OCI-LY1 (cell line): ENCODE measurements around the gene C3orf18.

Source experiments
- H2AFZ ChIP-seq: fragments of 200-600 bp; sonication (generic), shearing (Covaris generic); 2 replicates; pipeline ENCODE4 v1.6.0; 2014; ENCODE audit warnings: antibody characterized with exemption, mild to moderate bottlenecking, low read length
- H3F3A ChIP-seq: fragments of 200-600 bp; sonication (generic), shearing (Covaris generic); 2 replicates; pipeline ENCODE4 v1.6.0; 2014; ENCODE audit warnings: mild to moderate bottlenecking, antibody characterized with exemption, low read length, moderate library complexity; ENCODE audit not compliant: insufficient read depth
- H3K27ac ChIP-seq: fragments of 200-600 bp; sonication (generic); 2 replicates; pipeline ENCODE4 v1.5.1; 2014; ENCODE audit warnings: low read length, mixed run types, mild to moderate bottlenecking, low read depth; ENCODE audit not compliant: poor library complexity, severe bottlenecking
- H3K27me3 ChIP-seq: fragments of 200-600 bp; sonication (generic); 2 replicates; pipeline ENCODE4 v1.6.0; 2014; ENCODE audit warnings: antibody characterized with exemption, mild to moderate bottlenecking, low read length, moderate library complexity; ENCODE audit not compliant: insufficient read depth
- H3K36me3 ChIP-seq: fragments of 200-600 bp; sonication (generic); 2 replicates; pipeline ENCODE4 v1.6.1; 2014; ENCODE audit warnings: mild to moderate bottlenecking, antibody characterized with exemption, low read length, moderate library complexity, mixed read lengths; ENCODE audit not compliant: insufficient read depth
- H3K4me1 ChIP-seq: fragments of 200-600 bp; sonication (generic); 2 replicates; pipeline ENCODE4 v1.5.1; 2014; ENCODE audit warnings: mild to moderate bottlenecking, low read length, moderate library complexity; ENCODE audit not compliant: insufficient read depth, severe bottlenecking
- H3K4me2 ChIP-seq: fragments of 200-600 bp; sonication (generic), shearing (Covaris generic); 2 replicates; pipeline ENCODE4 v1.6.1; 2014; ENCODE audit warnings: low read length
- H3K4me3 ChIP-seq: fragments of 200-600 bp; sonication (generic); 2 replicates; pipeline ENCODE4 v1.5.1; 2014; ENCODE audit warnings: low read length, low read depth, mild to moderate bottlenecking, mixed read lengths; ENCODE audit not compliant: poor library complexity, severe bottlenecking
- H3K79me2 ChIP-seq: fragments of 200-600 bp; shearing (Covaris generic); 2 replicates; pipeline ENCODE4 v1.6.1; 2016; ENCODE audit warnings: mixed run types, low read length, mixed read lengths; ENCODE audit not compliant: insufficient read depth
- H3K9ac ChIP-seq: fragments of 200-600 bp; sonication (generic), shearing (Covaris generic); 2 replicates; pipeline ENCODE4 v1.6.1; 2014; ENCODE audit warnings: mild to moderate bottlenecking, low read length, mixed read lengths
- H3K9me2 ChIP-seq: fragments of 200-600 bp; sonication (generic), shearing (Covaris generic); 2 replicates; pipeline ENCODE4 v1.6.1; 2014; ENCODE audit warnings: low read depth, mild to moderate bottlenecking, low read length, mixed read lengths
- H3K9me3 ChIP-seq: fragments of 200-600 bp; shearing (Covaris generic); 2 replicates; pipeline ENCODE4 v1.6.1; 2014; ENCODE audit warnings: low read length, mixed read lengths
- H4K20me1 ChIP-seq: fragments of 200-600 bp; sonication (generic), shearing (Covaris generic); 2 replicates; pipeline ENCODE4 v1.6.0; 2016; ENCODE audit warnings: mild to moderate bottlenecking, low read length; ENCODE audit not compliant: insufficient read depth
- CTCF ChIP-seq: fragments of 200-600 bp; sonication (generic), shearing (Covaris generic); IDR thresholded peaks from 2 replicates; pipeline ENCODE4 v1.5.1; 2017; ENCODE audit warnings: mild to moderate bottlenecking, antibody characterized with exemption, low read length, moderate library complexity, mixed read lengths
- EZH2 ChIP-seq: fragments of 200-600 bp; sonication (generic), shearing (Covaris generic); IDR thresholded peaks from 2 replicates; pipeline ENCODE4 v1.8.0; 2017; ENCODE audit warnings: borderline replicate concordance, mixed run types, mild to moderate bottlenecking, antibody characterized with exemption, low read length, moderate library complexity, mixed read lengths

Gene C3orf18

GRCh38 chr3:50551681-50552435 lies 15.7 kb downstream of the C3orf18 start:
- Histone ChIP-seq H3K4me3 (no peak overlapping the region), H3K4me2 (no peak overlapping the region), H2AFZ (no peak overlapping the region), H3K27ac (no peak overlapping the region), H4K20me1 (no peaks in the 10 kb centered on the region), H3K9me3 (no peaks in the 10 kb centered on the region), H3K79me2 (no peaks in the 10 kb centered on the region), H3K9me2 (no peaks in the 10 kb centered on the region), H3K36me3 (no peaks in the 10 kb centered on the region), H3K9ac (no peak overlapping the region), H3F3A (no peaks in the 10 kb centered on the region), H3K4me1 (no peaks in the 10 kb centered on the region), H3K27me3 (peaks cover 6% of the 10 kb centered on the region)
- TF ChIP-seq EZH2 (no peak), CTCF (no peak; the same call in 1 of the 2 replicates)

- Histone ChIP-seq H3K4me3 (no peak overlapping the region), H3K4me1 (no peaks in the 10 kb centered on the region), H3K9ac (no peak overlapping the region), H3K9me3 (no peaks in the 10 kb centered on the region), H3K36me3 (no peaks in the 10 kb centered on the region), H2AFZ (no peak overlapping the region), H3K27me3 (peaks cover 4% of the 10 kb centered on the region; the same call in 1 of the 2 replicates), H3K79me2 (no peaks in the 10 kb centered on the region), H4K20me1 (no peaks in the 10 kb centered on the region), H3K9me2 (no peaks in the 10 kb centered on the region), H3F3A (no peaks in the 10 kb centered on the region), H3K27ac (no peak overlapping the region), H3K4me2 (no peak overlapping the region)
- TF ChIP-seq EZH2, result no peak
- no peak for TF ChIP-seq CTCF
Observed at GRCh38 chr3:50551054-50551659, 16.4 kb downstream of the C3orf18 start.

- H3K4me3 ChIP-seq, result no peak overlapping the region
- H3K79me2 ChIP-seq, result no peaks in the 10 kb centered on the region
- H3K9me3 ChIP-seq, result no peaks in the 10 kb centered on the region
- H3K9ac ChIP-seq, result no peak overlapping the region
- no peaks in the 10 kb centered on the region for H3F3A ChIP-seq
- TF ChIP-seq CTCF (peak; percentile 52), EZH2 (no peak)
- no peak overlapping the region for H3K4me2 ChIP-seq
- H3K9me2 ChIP-seq, result no peaks in the 10 kb centered on the region
- H4K20me1 ChIP-seq, result no peaks in the 10 kb centered on the region
- no peaks in the 10 kb centered on the region for H3K4me1 ChIP-seq
- H3K36me3 ChIP-seq, result no peaks in the 10 kb centered on the region
- no peak overlapping the region for H3K27ac ChIP-seq
- no peak overlapping the region for H2AFZ ChIP-seq
- peaks cover 4% of the 10 kb centered on the region; the same call in 1 of the 2 replicates for H3K27me3 ChIP-seq
Observed at GRCh38 chr3:50550079-50550736, 17.3 kb downstream of the C3orf18 start.
